HL-60 (cell line): ENCODE measurements around the gene ATP10A.

ENCODE experiments used
- DNase-seq, 2 experiments: peaks; one replicate each; pipeline ENCODE4 v3.0.0-alpha.2; 2010 to 2020; ENCODE audit warnings: low read depth in 1 of 2, low spot score in 1 of 2
- H3K27ac ChIP-seq: fragments of 250-450 bp; sonication (Bioruptor Pico); replicated peaks from 2 replicates; pipeline ENCODE4 v1.5.1; 2020; ENCODE audit warnings: mild to moderate bottlenecking, moderate library complexity
- H3K27me3 ChIP-seq: fragments of 250-450 bp; sonication (Bioruptor Pico); 2 replicates; pipeline ENCODE4 v1.5.1; 2021; ENCODE audit warnings: mild to moderate bottlenecking, moderate library complexity; ENCODE audit not compliant: insufficient read depth, poor library complexity, severe bottlenecking
- H3K4me3 ChIP-seq: replicated peaks from 2 replicates; pipeline ENCODE4 v1.5.1; 2011; ENCODE audit warnings: mild to moderate bottlenecking, control low read depth, low read length; ENCODE audit not compliant: insufficient read depth
- CTCF ChIP-seq: IDR thresholded peaks from one replicate; pipeline ENCODE4 v1.5.1; 2011; ENCODE audit warnings: low read length, control low read depth, inconsistent platforms; ENCODE audit not compliant: insufficient read depth
- GABPA ChIP-seq: IDR thresholded peaks from 2 replicates; pipeline ENCODE4 v1.6.1; 2012; ENCODE audit warnings: low read depth
- POLR2AphosphoS5 ChIP-seq: IDR thresholded peaks from 2 replicates; pipeline ENCODE4 v1.6.1; 2012; ENCODE audit warnings: low read depth
- REST ChIP-seq: IDR thresholded peaks from 2 replicates; pipeline ENCODE4 v1.6.1; 2012; ENCODE audit warnings: low read depth; ENCODE audit not compliant: insufficient replicate concordance
- SPI1 ChIP-seq: IDR thresholded peaks from 2 replicates; pipeline ENCODE4 v1.6.1; 2012; ENCODE audit warnings: low read depth, mild to moderate bottlenecking, borderline replicate concordance

ATP10A gene

GRCh38 chr15:25839638-25840156 is 23.4 kb downstream of the ATP10A start:
- TF ChIP-seq SPI1 (no peak), POLR2AphosphoS5 (no peak), REST (no peak), GABPA (no peak), CTCF (no peak)
- Histone ChIP-seq H3K4me3 (no peak overlapping the region), H3K27ac (no peak overlapping the region), H3K27me3 (no peaks in the 10 kb centered on the region)
- no peak for DNase-seq

- no peak overlapping the region for H3K4me3 ChIP-seq
- DNase-seq = no peak
- H3K27me3 ChIP-seq = no peaks in the 10 kb centered on the region
- no peak overlapping the region for H3K27ac ChIP-seq
- no peak for TF ChIP-seq GABPA
- no peak for TF ChIP-seq SPI1
- TF ChIP-seq POLR2AphosphoS5 = no peak
- no peak for TF ChIP-seq REST
- TF ChIP-seq CTCF = no peak
Measured at GRCh38 chr15:25838871-25839195, 24.3 kb downstream of the ATP10A start.

- no peak for DNase-seq
- TF ChIP-seq GABPA (no peak), REST (no peak), SPI1 (no peak), POLR2AphosphoS5 (no peak), CTCF (no peak)
- Histone ChIP-seq H3K4me3 (no peak overlapping the region), H3K27ac (no peak overlapping the region), H3K27me3 (no peaks in the 10 kb centered on the region)
Measured at GRCh38 chr15:25838191-25838870, 24.8 kb downstream of the ATP10A start.
